ENCODE data around the gene BCL3. TPM values are rescaled to one million over a fixed set of nuclear protein-coding genes. Genes with fewer than 3 reads are reported as not detected.

BCL3 gene
- total and polyA plus RNA-seq, 2 of the 13 experiments (the other 11 are each of a cell fraction or from before 2014, with no cell fraction given): 2.3 to 4.0 TPM

- peak; percentile 56; the same call in 1 of the 2 replicates for TF ChIP-seq KLF15 (CRISPR knock-in tag; IDR thresholded peaks at IDR 0.05; ENCODE audit: borderline replicate concordance)
- no peak for TF ChIP-seq CENPX (CRISPR knock-in tag; IDR thresholded peaks at IDR 0.05)
- no peak for TF ChIP-seq ZNF772 (CRISPR knock-in tag; IDR thresholded peaks at IDR 0.05)
- TF ChIP-seq FOXP1 (IDR thresholded peaks at IDR 0.05): no peak
- TF ChIP-seq FOXP1 (CRISPR knock-in tag; IDR thresholded peaks at IDR 0.05): no peak
- TF ChIP-seq, protein P1, sequence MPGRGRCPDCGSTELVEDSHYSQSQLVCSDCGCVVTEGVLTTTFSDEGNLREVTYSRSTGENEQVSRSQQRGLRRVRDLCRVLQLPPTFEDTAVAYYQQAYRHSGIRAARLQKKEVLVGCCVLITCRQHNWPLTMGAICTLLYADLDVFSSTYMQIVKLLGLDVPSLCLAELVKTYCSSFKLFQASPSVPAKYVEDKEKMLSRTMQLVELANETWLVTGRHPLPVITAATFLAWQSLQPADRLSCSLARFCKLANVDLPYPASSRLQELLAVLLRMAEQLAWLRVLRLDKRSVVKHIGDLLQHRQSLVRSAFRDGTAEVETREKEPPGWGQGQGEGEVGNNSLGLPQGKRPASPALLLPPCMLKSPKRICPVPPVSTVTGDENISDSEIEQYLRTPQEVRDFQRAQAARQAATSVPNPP (CRISPR knock-in tag; IDR thresholded peaks at IDR 0.05): no peak
- TF ChIP-seq, protein P2, sequence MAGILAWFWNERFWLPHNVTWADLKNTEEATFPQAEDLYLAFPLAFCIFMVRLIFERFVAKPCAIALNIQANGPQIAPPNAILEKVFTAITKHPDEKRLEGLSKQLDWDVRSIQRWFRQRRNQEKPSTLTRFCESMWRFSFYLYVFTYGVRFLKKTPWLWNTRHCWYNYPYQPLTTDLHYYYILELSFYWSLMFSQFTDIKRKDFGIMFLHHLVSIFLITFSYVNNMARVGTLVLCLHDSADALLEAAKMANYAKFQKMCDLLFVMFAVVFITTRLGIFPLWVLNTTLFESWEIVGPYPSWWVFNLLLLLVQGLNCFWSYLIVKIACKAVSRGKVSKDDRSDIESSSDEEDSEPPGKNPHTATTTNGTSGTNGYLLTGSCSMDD (CRISPR knock-in tag; IDR thresholded peaks at IDR 0.05): no peak
- no peak for TF ChIP-seq ZBTB42 (CRISPR knock-in tag; IDR thresholded peaks at IDR 0.05)
- TF ChIP-seq, protein P3, sequence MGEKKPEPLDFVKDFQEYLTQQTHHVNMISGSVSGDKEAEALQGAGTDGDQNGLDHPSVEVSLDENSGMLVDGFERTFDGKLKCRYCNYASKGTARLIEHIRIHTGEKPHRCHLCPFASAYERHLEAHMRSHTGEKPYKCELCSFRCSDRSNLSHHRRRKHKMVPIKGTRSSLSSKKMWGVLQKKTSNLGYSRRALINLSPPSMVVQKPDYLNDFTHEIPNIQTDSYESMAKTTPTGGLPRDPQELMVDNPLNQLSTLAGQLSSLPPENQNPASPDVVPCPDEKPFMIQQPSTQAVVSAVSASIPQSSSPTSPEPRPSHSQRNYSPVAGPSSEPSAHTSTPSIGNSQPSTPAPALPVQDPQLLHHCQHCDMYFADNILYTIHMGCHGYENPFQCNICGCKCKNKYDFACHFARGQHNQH (CRISPR knock-in tag; IDR thresholded peaks at IDR 0.05): peak; percentile 44; the same call in 1 of the 2 replicates
- TF ChIP-seq, protein P4, sequence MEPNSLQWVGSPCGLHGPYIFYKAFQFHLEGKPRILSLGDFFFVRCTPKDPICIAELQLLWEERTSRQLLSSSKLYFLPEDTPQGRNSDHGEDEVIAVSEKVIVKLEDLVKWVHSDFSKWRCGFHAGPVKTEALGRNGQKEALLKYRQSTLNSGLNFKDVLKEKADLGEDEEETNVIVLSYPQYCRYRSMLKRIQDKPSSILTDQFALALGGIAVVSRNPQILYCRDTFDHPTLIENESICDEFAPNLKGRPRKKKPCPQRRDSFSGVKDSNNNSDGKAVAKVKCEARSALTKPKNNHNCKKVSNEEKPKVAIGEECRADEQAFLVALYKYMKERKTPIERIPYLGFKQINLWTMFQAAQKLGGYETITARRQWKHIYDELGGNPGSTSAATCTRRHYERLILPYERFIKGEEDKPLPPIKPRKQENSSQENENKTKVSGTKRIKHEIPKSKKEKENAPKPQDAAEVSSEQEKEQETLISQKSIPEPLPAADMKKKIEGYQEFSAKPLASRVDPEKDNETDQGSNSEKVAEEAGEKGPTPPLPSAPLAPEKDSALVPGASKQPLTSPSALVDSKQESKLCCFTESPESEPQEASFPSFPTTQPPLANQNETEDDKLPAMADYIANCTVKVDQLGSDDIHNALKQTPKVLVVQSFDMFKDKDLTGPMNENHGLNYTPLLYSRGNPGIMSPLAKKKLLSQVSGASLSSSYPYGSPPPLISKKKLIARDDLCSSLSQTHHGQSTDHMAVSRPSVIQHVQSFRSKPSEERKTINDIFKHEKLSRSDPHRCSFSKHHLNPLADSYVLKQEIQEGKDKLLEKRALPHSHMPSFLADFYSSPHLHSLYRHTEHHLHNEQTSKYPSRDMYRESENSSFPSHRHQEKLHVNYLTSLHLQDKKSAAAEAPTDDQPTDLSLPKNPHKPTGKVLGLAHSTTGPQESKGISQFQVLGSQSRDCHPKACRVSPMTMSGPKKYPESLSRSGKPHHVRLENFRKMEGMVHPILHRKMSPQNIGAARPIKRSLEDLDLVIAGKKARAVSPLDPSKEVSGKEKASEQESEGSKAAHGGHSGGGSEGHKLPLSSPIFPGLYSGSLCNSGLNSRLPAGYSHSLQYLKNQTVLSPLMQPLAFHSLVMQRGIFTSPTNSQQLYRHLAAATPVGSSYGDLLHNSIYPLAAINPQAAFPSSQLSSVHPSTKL (CRISPR knock-in tag; IDR thresholded peaks at IDR 0.05): peak; percentile 42; the same call in 1 of the 2 replicates
- 0 out of 2 replicates have a peak, but pooled peaks have one; percentile 21 for TF ChIP-seq THAP9 (CRISPR knock-in tag; IDR thresholded peaks at IDR 0.05; ENCODE audit: borderline replicate concordance)
- TF ChIP-seq, protein P5, sequence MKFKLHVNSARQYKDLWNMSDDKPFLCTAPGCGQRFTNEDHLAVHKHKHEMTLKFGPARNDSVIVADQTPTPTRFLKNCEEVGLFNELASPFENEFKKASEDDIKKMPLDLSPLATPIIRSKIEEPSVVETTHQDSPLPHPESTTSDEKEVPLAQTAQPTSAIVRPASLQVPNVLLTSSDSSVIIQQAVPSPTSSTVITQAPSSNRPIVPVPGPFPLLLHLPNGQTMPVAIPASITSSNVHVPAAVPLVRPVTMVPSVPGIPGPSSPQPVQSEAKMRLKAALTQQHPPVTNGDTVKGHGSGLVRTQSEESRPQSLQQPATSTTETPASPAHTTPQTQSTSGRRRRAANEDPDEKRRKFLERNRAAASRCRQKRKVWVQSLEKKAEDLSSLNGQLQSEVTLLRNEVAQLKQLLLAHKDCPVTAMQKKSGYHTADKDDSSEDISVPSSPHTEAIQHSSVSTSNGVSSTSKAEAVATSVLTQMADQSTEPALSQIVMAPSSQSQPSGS (CRISPR knock-in tag; IDR thresholded peaks at IDR 0.05): no peak
- no peak for TF ChIP-seq KDM1A (CRISPR knock-in tag; IDR thresholded peaks at IDR 0.05)
- TF ChIP-seq NFE2L2 (IDR thresholded peaks at IDR 0.05; ENCODE audit: low read length): no peak
- no peak for TF ChIP-seq ZNF12 (CRISPR knock-in tag; IDR thresholded peaks at IDR 0.05)
- TF ChIP-seq ZFYVE20 (CRISPR knock-in tag; IDR thresholded peaks at IDR 0.05; ENCODE audit: borderline replicate concordance, low read depth): no peak
- no peak for TF ChIP-seq KDM6A (CRISPR knock-in tag; IDR thresholded peaks at IDR 0.05; ENCODE audit: low read depth)
- TF ChIP-seq SP4 (CRISPR knock-in tag; IDR thresholded peaks at IDR 0.05): no peak
- no peak for TF ChIP-seq RORA (CRISPR knock-in tag; IDR thresholded peaks at IDR 0.05)
- TF ChIP-seq ZFX (CRISPR knock-in tag; IDR thresholded peaks at IDR 0.05; ENCODE audit: low read depth): peak; percentile 37; the same call in 1 of the 2 replicates
Measured at GRCh38 chr19:44723952-44724319, 24.6 kb upstream of the BCL3 start (continued).
